IMR-90 (cell line): ENCODE data around the gene OSBP. TPM values are rescaled to one million over a fixed set of nuclear protein-coding genes. Genes with fewer than 3 reads are reported as not detected.

ENCODE experiments used
- ATAC-seq: fragments of 200-7000 bp; cut with Tn5 transposase; 2 replicates; pipeline ENCODE4 v1.9.1; 2020; ENCODE audit warnings: low read depth, mild to moderate bottlenecking, moderate library complexity
- BruUV-seq: library from RNA; stranded (reverse); fragments of 400-500 nt; replicated peaks from 2 replicates; lab custom pipeline; 2021; lab: Mats Ljungman, UMichigan
- CTCF ChIA-PET: fragments of 300-600 bp; formaldehyde crosslinking; extraction: SDS; loops from one replicate; lab custom pipeline; 2021; ENCODE audit warnings: antibody characterized with exemption; lab: Yijun Ruan, JAX
- POLR2A ChIA-PET: fragments of 300-600 bp; sonication (Branson Sonifier 250); formaldehyde crosslinking; loops from one replicate; lab custom pipeline; 2022; ENCODE audit warnings: antibody characterized with exemption; ENCODE audit not compliant: unreplicated experiment; lab: Charles Lee
- DNase-seq: peaks from one replicate; pipeline ENCODE4 v3.0.0; 2013
- H2AFZ ChIP-seq: replicated peaks from 2 replicates; pipeline ENCODE3; 2013; ENCODE audit warnings: low read length, mild to moderate bottlenecking; ENCODE audit not compliant: poor library complexity
- H2AK5ac ChIP-seq: 2 replicates; pipeline ENCODE4 v1.6.1; 2013; ENCODE audit warnings: low read depth, low read length, inconsistent platforms
- H2AK9ac ChIP-seq: replicated peaks from 2 replicates; pipeline ENCODE3; 2013; ENCODE audit warnings: mild to moderate bottlenecking, low read depth, low read length, moderate library complexity; ENCODE audit not compliant: poor library complexity
- H2BK120ac ChIP-seq: 2 replicates; pipeline ENCODE4 v1.6.1; 2013; ENCODE audit warnings: low read depth, low read length, inconsistent platforms
- H2BK15ac ChIP-seq: 3 replicates; pipeline ENCODE4 v1.6.1; 2013; ENCODE audit warnings: low read depth, low read length, inconsistent platforms
- H2BK20ac ChIP-seq: 2 replicates; pipeline ENCODE4 v1.6.1; 2013; ENCODE audit warnings: low read depth, mild to moderate bottlenecking, inconsistent platforms, low read length, moderate library complexity
- H2BK5ac ChIP-seq: 2 replicates; pipeline ENCODE4 v1.6.1; 2013; ENCODE audit warnings: mild to moderate bottlenecking, low read depth, low read length, inconsistent platforms; ENCODE audit not compliant: poor library complexity, severe bottlenecking
- H3K14ac ChIP-seq: replicated peaks from 2 replicates; pipeline ENCODE4 v1.6.1; 2013; ENCODE audit warnings: low read depth, low read length, inconsistent platforms
- H3K18ac ChIP-seq: 2 replicates; pipeline ENCODE4 v1.6.1; 2013; ENCODE audit warnings: low read depth, low read length, control low read depth
- H3K23ac ChIP-seq: 2 replicates; pipeline ENCODE4 v1.6.1; 2013; ENCODE audit warnings: low read depth, low read length, inconsistent platforms
- H3K27ac ChIP-seq: 2 replicates; pipeline ENCODE4 v1.5.1; 2013; ENCODE audit warnings: mild to moderate bottlenecking, control low read depth, low read length; ENCODE audit not compliant: insufficient read depth
- H3K27me3 ChIP-seq: 2 replicates; pipeline ENCODE4 v1.6.1; 2013; ENCODE audit warnings: low read length; ENCODE audit not compliant: control insufficient read depth, insufficient read depth
- H3K36me3 ChIP-seq: 2 replicates; pipeline ENCODE4 v1.6.1; 2013; ENCODE audit warnings: low read length, mixed read lengths; ENCODE audit not compliant: control insufficient read depth, insufficient read depth
- H3K4ac ChIP-seq: 2 replicates; pipeline ENCODE4 v1.6.1; 2013; ENCODE audit warnings: low read depth, low read length, inconsistent platforms
- H3K4me1 ChIP-seq: 2 replicates; pipeline ENCODE4 v1.6.1; 2013; ENCODE audit warnings: low read length, mixed read lengths; ENCODE audit not compliant: control insufficient read depth, insufficient read depth
- H3K4me2 ChIP-seq: 2 replicates; pipeline ENCODE4 v1.6.1; 2013; ENCODE audit warnings: low read depth, mild to moderate bottlenecking, control low read depth, low read length, moderate library complexity
- H3K4me3 ChIP-seq: 2 replicates; pipeline ENCODE4 v1.5.1; 2013; ENCODE audit warnings: low read depth, mild to moderate bottlenecking, control low read depth, low read length, moderate library complexity; ENCODE audit not compliant: insufficient read depth
- H3K56ac ChIP-seq: 2 replicates; pipeline ENCODE4 v1.6.1; 2013; ENCODE audit warnings: low read length, inconsistent platforms; ENCODE audit not compliant: insufficient read depth; ENCODE audit errors: extremely low read depth
- H3K79me1 ChIP-seq, 2 experiments: 2 replicates each; pipeline ENCODE4 v1.6.1; 2013; ENCODE audit warnings: low read length in 2 of 2, inconsistent platforms in 1 of 2, low read depth in 1 of 2
- H3K9ac ChIP-seq: 2 replicates; pipeline ENCODE4 v1.6.1; 2013; ENCODE audit warnings: low read depth, low read length, control low read depth
- H3K9me1 ChIP-seq: 2 replicates; pipeline ENCODE4 v1.6.1; 2013; ENCODE audit warnings: low read length, inconsistent platforms; ENCODE audit not compliant: insufficient read depth
- H3K9me3 ChIP-seq: 2 replicates; pipeline ENCODE4 v1.6.1; 2013; ENCODE audit warnings: low read length; ENCODE audit not compliant: control insufficient read depth, insufficient read depth
- H4K20me1 ChIP-seq: 2 replicates; pipeline ENCODE4 v1.6.1; 2013; ENCODE audit warnings: low read length, inconsistent platforms; ENCODE audit not compliant: insufficient read depth
- H4K5ac ChIP-seq: 2 replicates; pipeline ENCODE4 v1.6.1; 2013; ENCODE audit warnings: mild to moderate bottlenecking, low read depth, low read length, control low read depth
- H4K8ac ChIP-seq, 2 experiments: 2 replicates each; pipeline ENCODE4 v1.6.1; 2013; ENCODE audit warnings: low read depth in 2 of 2, low read length in 2 of 2, control low read depth in 1 of 2, inconsistent platforms in 1 of 2
- H4K91ac ChIP-seq: 2 replicates; pipeline ENCODE4 v1.6.1; 2013; ENCODE audit warnings: low read depth, low read length, inconsistent platforms; ENCODE audit not compliant: insufficient read depth
- BHLHE40 ChIP-seq: fragments of 150-350 bp; IDR thresholded peaks from 2 replicates; pipeline ENCODE4 v1.6.1; 2016; ENCODE audit warnings: mild to moderate bottlenecking, low read depth, low read length
- CEBPB ChIP-seq: IDR thresholded peaks from 2 replicates; pipeline ENCODE4 v1.6.1; 2012; ENCODE audit warnings: low read depth, low read length, improper control_type of control experiment
- CTCF ChIP-seq: conservative IDR thresholded peaks from 2 replicates; pipeline ENCODE4 v1.5.1; 2012; ENCODE audit warnings: mild to moderate bottlenecking, low read depth, low read length, improper control_type of control experiment
- ELK1 ChIP-seq: fragments of 150-350 bp; IDR thresholded peaks from 2 replicates; pipeline ENCODE4 v1.6.1; 2016; ENCODE audit warnings: low read depth, mild to moderate bottlenecking, low read length, moderate library complexity, borderline replicate concordance
- FOS ChIP-seq: fragments of 150-350 bp; IDR thresholded peaks from 2 replicates; pipeline ENCODE4 v1.6.1; 2016; ENCODE audit warnings: low read depth, low read length
- MAFK ChIP-seq: IDR thresholded peaks from 2 replicates; pipeline ENCODE4 v1.6.1; 2012; ENCODE audit warnings: low read depth, low read length, improper control_type of control experiment
- NFE2L2 ChIP-seq: fragments of 150-350 bp; IDR thresholded peaks from 2 replicates; pipeline ENCODE4 v1.6.1; 2016; ENCODE audit warnings: low read depth, mild to moderate bottlenecking, low read length
- RFX5 ChIP-seq: IDR thresholded peaks from 2 replicates; pipeline ENCODE4 v1.8.0; 2012; ENCODE audit warnings: low read depth, mild to moderate bottlenecking, low read length, moderate library complexity
- USF2 ChIP-seq: fragments of 150-350 bp; IDR thresholded peaks from 2 replicates; pipeline ENCODE4 v1.6.1; 2017; ENCODE audit warnings: mild to moderate bottlenecking, antibody characterized with exemption, low read length, low read depth
- WGBS, 2 experiments: methylation state at CpG; one replicate each; pipeline versions ENCODE4 v1.1.5 to v1.1.7; 2013; ENCODE audit warnings: missing lambda C conversion rate in 2 of 2; ENCODE audit not compliant: insufficient read length in 1 of 2; ENCODE audit errors: extremely low coverage in 2 of 2; 5-methylcytosine and 5-hydroxymethylcytosine counted together
- dilution Hi-C: fragments of 300-500 bp; cut with HindIII; formaldehyde crosslinking; loops from one replicate; pipeline ENCODE4 v1.14.3; 2018; ENCODE audit warnings: low sequenced_read_pairs; ENCODE audit not compliant: unreplicated experiment
- in situ Hi-C: fragments of 300-500 bp; cut with MboI; formaldehyde crosslinking; loops from 3 replicates; pipeline ENCODE4 v1.14.3; 2019; ENCODE audit warnings: low sequenced_read_pairs, inconsistent platforms, mixed read lengths
- intact Hi-C: fragments of 100-400 bp; cut with micrococcal nuclease; formaldehyde crosslinking; loops from 2 replicates; pipeline ENCODE4 v1.10.0; 2022
- polyA plus RNA-seq, 3 experiments: library from polyadenylated mRNA; depleted of rRNA; stranded (reverse); fragments of >200 nt; gene quantifications; 2 replicates each; pipeline ENCODE4 v1.2.3, GENCODE V29; 2012; ENCODE audit warnings: low replicate concordance in 1 of 3
- total RNA-seq: library from RNA; depleted of rRNA; stranded (reverse); fragments of >200 nt; gene quantifications from 2 replicates; pipeline ENCODE4 v1.2.3, GENCODE V29; 2012

Gene OSBP
- total and polyA plus RNA-seq, 2 of the 4 experiments (the other 2 are of a cell fraction) = 22.1 to 27.4 TPM

- Histone ChIP-seq H4K8ac (peak overlapping the region in 1 of 2 experiments; percentile 42; a peak in 1 of 4 replicates), H3K4me3 (peak overlapping the region; percentile 82), H2BK120ac (no peak overlapping the region), H3K18ac (no peak overlapping the region), H3K4ac (peak overlapping the region; percentile 38), H2AFZ (peak overlapping the region; percentile 87), H3K9me1 (peaks cover 7% of the 10 kb centered on the region; the same call in 1 of the 2 replicates), H3K9me3 (no peaks in the 10 kb centered on the region), H3K27ac (peak overlapping the region; percentile 51), H3K4me2 (peak overlapping the region; percentile 70), H3K9ac (peak overlapping the region; percentile 54), H2BK5ac (peak overlapping the region; percentile 2), H3K56ac (peak overlapping the region; percentile 48; the same call in 1 of the 2 replicates), H3K79me1 (peaks cover 16 to 42% of the 10 kb centered on the region in 2 experiments), H2AK5ac (peak overlapping the region; percentile 81), H2BK20ac (no peak overlapping the region), H4K20me1 (peaks cover 38% of the 10 kb centered on the region), H2AK9ac (peak overlapping the region; percentile 92), H3K14ac (peak overlapping the region; percentile 8), H3K23ac (peak overlapping the region; percentile 84), H3K27me3 (no peaks in the 10 kb centered on the region), H3K36me3 (peaks cover 10% of the 10 kb centered on the region), H2BK15ac (no peak overlapping the region), H3K4me1 (peaks cover 4% of the 10 kb centered on the region), H4K5ac (no peak overlapping the region), H4K91ac (no peak overlapping the region)
- intact Hi-C loops (loop anchor here (5.0 kb wide), 1 partner anchor 42 kb away; no protein-coding TSS in a partner anchor), in situ Hi-C loops (loop anchor here (25.0 kb wide), 1 partner anchor 1698 kb away; no protein-coding TSS in a partner anchor), dilution Hi-C loops (no loop called here)
- 3% methylated on average over 6 of the region's 13 CpGs; no CpG with 5 or more reads in 1 of the 2 experiments for WGBS, 2 experiments
- no peak for DNase-seq
- BruUV-seq = no TSS peak
- no peak for ATAC-seq
- ChIA-PET POLR2A (no interaction called here), CTCF (no interaction called here)
- 0 out of 2 replicates have a peak, but pooled peaks have one; percentile 44 for TF ChIP-seq BHLHE40
- no peak for TF ChIP-seq ELK1
- TF ChIP-seq USF2 = peak; percentile 63
- TF ChIP-seq MAFK = no peak
- no peak for TF ChIP-seq CEBPB
- TF ChIP-seq RFX5 = no peak
- no peak for TF ChIP-seq NFE2L2
- TF ChIP-seq FOS = no peak
- no peak for TF ChIP-seq CTCF
Measured at GRCh38 chr11:59614277-59615119, 1.1 kb downstream of the OSBP start.
